Transverse colon (tissue), 4 donors: ENCODE results near the gene CCRL2. TPM values are rescaled to one million over a fixed set of nuclear protein-coding genes. Genes with fewer than 3 reads are reported as not detected.
A peak's percentile ranks its signal among the peaks of the same experiment; 100 is the strongest.

Source experiments
- DNase-seq: peaks from one replicate; pipeline ENCODE4 v3.0.0-alpha.2; 2019
- H3K27ac ChIP-seq, 4 donors: fragments of 200-600 bp; sonication (generic); 2 replicates each; pipeline ENCODE4 v1.5.1; 2016 to 2018; ENCODE audit warnings: inconsistent platforms in 4 of 4
- H3K27me3 ChIP-seq: fragments of 200-600 bp; sonication (generic); 2 replicates; pipeline ENCODE4 v1.5.1; 2017; ENCODE audit warnings: inconsistent platforms
- H3K36me3 ChIP-seq, 4 donors: fragments of 200-600 bp; sonication (generic); 2 replicates each; pipeline ENCODE4 v1.5.1; 2017 to 2019; ENCODE audit warnings: inconsistent platforms in 4 of 4
- H3K4me1 ChIP-seq, 4 donors: fragments of 200-600 bp; sonication (generic); 2 replicates each; pipeline ENCODE4 v1.5.1; 2017 to 2020; ENCODE audit warnings: inconsistent platforms in 4 of 4
- H3K4me3 ChIP-seq, 4 donors: fragments of 200-600 bp; sonication (generic); 1 replicate in 1 of 4; 2 replicates in 3 of 4; pipeline versions ENCODE4 v1.5.1 to v1.6.1; 2017 to 2019; ENCODE audit warnings: inconsistent platforms in 4 of 4
- H3K9me3 ChIP-seq, 2 donors: fragments of 200-600 bp; sonication (generic); 2 replicates each; pipeline ENCODE4 v1.5.1; 2017 to 2019; ENCODE audit warnings: inconsistent platforms in 2 of 2
- CTCF ChIP-seq, 5 experiments: fragments of 200-600 bp in 3 of 5; fragments of 450-650 bp in 2 of 5; sonication (generic) in 3 of 5; IDR thresholded peaks; 1 replicate in 2 of 5; 2 replicates in 3 of 5; pipeline ENCODE4 v1.5.1; 2016 to 2017; ENCODE audit warnings: antibody characterized with exemption in 5 of 5, inconsistent platforms in 3 of 5, mild to moderate bottlenecking in 2 of 5, moderate library complexity in 1 of 5
- EP300 ChIP-seq: sonication (generic); formaldehyde crosslinking; IDR thresholded peaks from one replicate; pipeline ENCODE4 v1.6.1; 2017; ENCODE audit warnings: antibody characterized with exemption, low read depth
- POLR2A ChIP-seq: fragments of 450-650 bp; IDR thresholded peaks from one replicate; pipeline ENCODE4 v1.6.1; 2016; ENCODE audit warnings: antibody characterized with exemption, mild to moderate bottlenecking, moderate library complexity
- POLR2AphosphoS5 ChIP-seq, 3 donors: sonication (generic); formaldehyde crosslinking; IDR thresholded peaks; one replicate each; pipeline ENCODE4 v1.6.1; 2016; ENCODE audit warnings: antibody characterized with exemption in 3 of 3
- WGBS, 2 donors: methylation state at CpG; one replicate each; pipeline ENCODE4 v1.1.5; 2018; ENCODE audit warnings: low coverage in 1 of 2; 5-methylcytosine and 5-hydroxymethylcytosine counted together
- in situ Hi-C, 4 donors: fragments of 200-750 bp; cut with MboI; loops; one replicate each; pipeline versions ENCODE4 v1.15.0 to v1.15.1; 2017; ENCODE audit warnings: low sequenced_read_pairs in 3 of 4, low pct_ligation_motif_present in 1 of 4, low pct_unique_long_range_greater_than_20kb in 1 of 4
- intact Hi-C: fragments of 100-400 bp; cut with DNase I; formaldehyde crosslinking; loops from one replicate; pipeline ENCODE4 v1.15.1; 2023; ENCODE audit warnings: low total_unique reads
- total RNA-seq, 4 donors: library from RNA; depleted of rRNA; stranded (reverse); fragments of >200 nt; gene quantifications; one replicate each; pipeline ENCODE4 v1.1.0, GENCODE V29; 2016

CCRL2 gene
- total RNA-seq, 4 donors from 2014 or later = 2.6 to 13.9 (median 9.8) TPM

GRCh38 chr3:46442576-46443530, 35.8 kb downstream of the CCRL2 start:
- no peak overlapping the region for H3K4me3 ChIP-seq
- H3K27ac ChIP-seq = no peak overlapping the region
- TF ChIP-seq POLR2A (no peak), CTCF (IDR thresholded peaks at IDR 0.05) (peak in 3 of 5 experiments; percentile 71 to 83 (median 76))
- intact Hi-C loops = no loop called here
- H3K9me3 ChIP-seq = no peaks in the 10 kb centered on the region
- peaks cover 0 to 6% (median 2%) of the 10 kb centered on the region in 4 donors for H3K4me1 ChIP-seq
- H3K36me3 ChIP-seq = no peaks in the 10 kb centered on the region
- peak; percentile 72 for DNase-seq
- H3K27me3 ChIP-seq = no peaks in the 10 kb centered on the region
- WGBS, 2 donors = 45 to 49% methylated on average over 5 to 16 of the region's 16 CpGs
- in situ Hi-C loops = loop anchor here in 2 of 4 donors (10.0 to 25.0 kb wide), 2 partner anchors 358 to 681 kb away; no protein-coding TSS in a partner anchor

- Histone ChIP-seq H3K4me3 (no peak overlapping the region), H3K4me1 (peaks cover 0 to 6% (median 2%) of the 10 kb centered on the region in 4 donors), H3K27me3 (no peaks in the 10 kb centered on the region), H3K36me3 (no peaks in the 10 kb centered on the region), H3K9me3 (no peaks in the 10 kb centered on the region), H3K27ac (no peak overlapping the region)
- no peak for TF ChIP-seq POLR2AphosphoS5 (IDR thresholded peaks at IDR 0.05)
- no peak for TF ChIP-seq POLR2A
- TF ChIP-seq CTCF (IDR thresholded peaks at IDR 0.05) = no peak
- no peak for TF ChIP-seq EP300
- DNase-seq = no peak
- in situ Hi-C loops = loop anchor here in 2 of 4 donors (10.0 to 25.0 kb wide), 2 partner anchors 363 to 685 kb away; no protein-coding TSS in a partner anchor
- 71 to 86% methylated on average over 1 to 5 of the region's 5 CpGs for WGBS, 2 donors
- intact Hi-C loops = no loop called here
These were observed 40.3 kb downstream of the CCRL2 start for GRCh38 chr3:46447228-46447985.

- intact Hi-C loops (no loop called here), in situ Hi-C loops (loop anchor here in 2 of 4 donors (10.0 to 25.0 kb wide), 2 partner anchors 364 to 686 kb away; no protein-coding TSS in a partner anchor)
- H3K4me1 ChIP-seq = no peaks in the 10 kb centered on the region
- no peak overlapping the region for H3K27ac ChIP-seq
- 86% methylated on average over 17 of the region's 17 CpGs; no CpG with 5 or more reads in 1 of the 2 donors for WGBS, 2 donors
- H3K36me3 ChIP-seq = no peaks in the 10 kb centered on the region
- DNase-seq = no peak
- H3K9me3 ChIP-seq = no peaks in the 10 kb centered on the region
- no peak for TF ChIP-seq POLR2AphosphoS5 (IDR thresholded peaks at IDR 0.05)
- TF ChIP-seq CTCF (IDR thresholded peaks at IDR 0.05) = no peak
- no peak for TF ChIP-seq POLR2A
- TF ChIP-seq EP300 = no peak
- no peaks in the 10 kb centered on the region for H3K27me3 ChIP-seq
- H3K4me3 ChIP-seq = no peak overlapping the region
These were observed 41.7 kb downstream of the CCRL2 start for GRCh38 chr3:46448721-46449120.
